K562 (cell line): Measurements from ENCODE around the gene LASP1. TPM values are rescaled to one million over a fixed set of nuclear protein-coding genes. Genes with fewer than 3 reads are reported as not detected.

Experiments used
- ATAC-seq: fragments of 200-7000 bp; cut with Tn5 transposase; 3 replicates; pipeline ENCODE4 v1.9.1; 2020; ENCODE audit warnings: moderate library complexity
- BruUV-seq: library from RNA; stranded (reverse); fragments of 400-500 nt; replicated peaks from 2 replicates; lab custom pipeline; 2021; lab: Mats Ljungman, UMichigan
- CTCF ChIA-PET: fragments of 300-600 bp; formaldehyde crosslinking; extraction: SDS; loops from one replicate; lab custom pipeline; 2021; ENCODE audit warnings: low intra/inter-chr PET ratio; lab: Yijun Ruan, JAX
- POLR2A ChIA-PET: fragments of 300-600, 350-650 bp; sonication (Branson Sonifier 250); formaldehyde crosslinking; extraction: SDS; loops from one replicate; lab custom pipeline; 2021; ENCODE audit warnings: antibody characterized with exemption, inconsistent platforms; lab: Yijun Ruan, JAX
- DNase-seq, 4 experiments: peaks; one replicate each; pipeline versions ENCODE4 v3.0.0 to v3.0.0-alpha.2; 2011 to 2018; ENCODE audit warnings: low spot score in 3 of 4, mixed read lengths in 3 of 4; ENCODE audit errors: extremely low read depth in 1 of 4
- FAIRE-seq: peaks from 2 replicates; lab custom pipeline; 2011; peaks lifted over from hg19 to GRCh38; lab: Jason Lieb, UNC
- H2AFZ ChIP-seq: 2 replicates; pipeline ENCODE4 v1.6.0; 2011; ENCODE audit warnings: low read depth, low read length, control low read depth, inconsistent platforms
- H3K27ac ChIP-seq: fragments of 200-600 bp; 3 replicates; pipeline ENCODE4 v1.8.0; 2011; ENCODE audit warnings: low read depth, mild to moderate bottlenecking, control low read depth, inconsistent platforms, low read length, moderate library complexity, mixed read lengths; ENCODE audit errors: extremely low read depth
- H3K27me3 ChIP-seq, 2 experiments: fragments of 300-600 bp in 1 of 2; 2 replicates in 1 of 2; 3 replicates in 1 of 2; pipeline versions ENCODE4 v1.6.0 to v1.8.0; 2011; ENCODE audit warnings: inconsistent platforms in 2 of 2, low read length in 2 of 2, mild to moderate bottlenecking in 1 of 2, mixed read lengths in 1 of 2, moderate library complexity in 1 of 2; ENCODE audit not compliant: control insufficient read depth in 2 of 2, insufficient read depth in 2 of 2
- H3K36me3 ChIP-seq: fragments of 300-600 bp; 3 replicates; pipeline ENCODE4 v1.8.0; 2011; ENCODE audit warnings: mild to moderate bottlenecking, low read length, inconsistent platforms; ENCODE audit not compliant: control insufficient read depth, insufficient read depth
- H3K4me1 ChIP-seq, 2 experiments: fragments of 200-600 bp in 1 of 2; replicated peaks in 1 of 2; 2 replicates in 1 of 2; 3 replicates in 1 of 2; pipeline versions ENCODE4 v1.5.1 to v1.8.0; 2011; ENCODE audit warnings: inconsistent platforms in 2 of 2, low read length in 2 of 2, mild to moderate bottlenecking in 1 of 2, mixed read lengths in 1 of 2, moderate library complexity in 1 of 2; ENCODE audit not compliant: control insufficient read depth in 2 of 2, insufficient read depth in 2 of 2
- H3K4me2 ChIP-seq: 2 replicates; pipeline ENCODE4 v1.6.1; 2011; ENCODE audit warnings: low read length, control low read depth, inconsistent platforms, mixed read lengths; ENCODE audit not compliant: insufficient read depth
- H3K4me3 ChIP-seq: fragments of 200-600 bp; sonication (generic), shearing (Covaris generic); 2 replicates; pipeline ENCODE4 v1.5.1; 2016; ENCODE audit warnings: control low read depth, inconsistent platforms
- H3K79me2 ChIP-seq: fragments of 200-600 bp; 3 replicates; pipeline ENCODE4 v1.8.0; 2011; ENCODE audit warnings: low read length, inconsistent platforms; ENCODE audit not compliant: control insufficient read depth, insufficient read depth
- H3K9ac ChIP-seq, 2 experiments: 2 replicates each; pipeline versions ENCODE4 v1.6.0 to v1.6.1; 2011; ENCODE audit warnings: low read depth in 2 of 2, low read length in 2 of 2, control low read depth in 1 of 2, inconsistent platforms in 1 of 2, mild to moderate bottlenecking in 1 of 2, mixed read lengths in 1 of 2; ENCODE audit not compliant: insufficient read depth in 1 of 2
- H3K9me1 ChIP-seq: one replicate; pipeline ENCODE4 v1.6.0; 2011; ENCODE audit warnings: inconsistent platforms, mild to moderate bottlenecking, low read length, moderate library complexity; ENCODE audit not compliant: control insufficient read depth, insufficient read depth
- H3K9me3 ChIP-seq: replicated peaks from 2 replicates; pipeline ENCODE4 v1.5.1; 2011; ENCODE audit warnings: low read depth, low read length, inconsistent platforms; ENCODE audit not compliant: control insufficient read depth, insufficient read depth
- H4K20me1 ChIP-seq: replicated peaks from 2 replicates; pipeline ENCODE4 v1.6.1; 2011; ENCODE audit warnings: low read length, inconsistent platforms, mixed read lengths; ENCODE audit not compliant: control insufficient read depth, insufficient read depth
- CTCFL ChIP-seq: IDR thresholded peaks from 2 replicates; pipeline ENCODE4 v1.6.1; 2011; ENCODE audit warnings: borderline replicate concordance, low read depth, mild to moderate bottlenecking, moderate library complexity, low read length; ENCODE audit not compliant: insufficient read depth, poor library complexity, severe bottlenecking
- NFIC ChIP-seq: fragments of 450-650 bp; IDR thresholded peaks from 2 replicates; pipeline ENCODE4 v1.6.1; 2017; ENCODE audit warnings: mild to moderate bottlenecking, inconsistent platforms
- WGBS: fragments of 100-300 bp; shearing (Covaris generic); methylation state at CpG from one replicate; pipeline ENCODE4 v1.1.6; 2016; ENCODE audit warnings: low coverage, mixed read lengths; ENCODE audit not compliant: insufficient coverage; ENCODE audit errors: missing lambda C conversion rate; 5-methylcytosine and 5-hydroxymethylcytosine counted together
- in situ Hi-C: fragments of 300-500 bp; cut with MboI; formaldehyde crosslinking; loops from 4 replicates; pipeline ENCODE4 v1.15.0; 2018; ENCODE audit warnings: inconsistent platforms, mixed read lengths
- intact Hi-C: fragments of 100-400 bp; cut with micrococcal nuclease; formaldehyde crosslinking; loops from 2 replicates; pipeline ENCODE4 v1.14.2; 2022
- polyA plus RNA-seq, 8 experiments: library from polyadenylated mRNA; depleted of rRNA in 4 of 8; stranded (reverse) in 5 of 8; unstranded in 3 of 8; fragments of >200 nt; fragmentation: Nextera tagmentation in 2 of 8; fragmentation: Illumina TruSeq in 1 of 8; extraction: Ambion mirVana in 2 of 8; extraction: Trizol in 1 of 8; gene quantifications; 2 replicates each; pipeline versions ENCODE4 v1.2.1 to v1.2.3, GENCODE V29; 2011 to 2014; ENCODE audit warnings: inconsistent platforms in 1 of 8, missing spikeins in 1 of 8
- total RNA-seq, 7 experiments: library from RNA; depleted of rRNA in 6 of 7; stranded (reverse); fragments of >200 nt in 6 of 7; fragmentation: Illumina TruSeq in 2 of 7; extraction: Trizol in 2 of 7; gene quantifications; 2 replicates each; pipeline versions ENCODE4 v1.2.1 to v1.2.3, GENCODE V29; 2011 to 2021; ENCODE audit warnings: low replicate concordance in 1 of 7

Gene LASP1
- total and polyA plus RNA-seq, 9 of the 15 experiments (the other 6 are each of a cell fraction or from before 2014, with no cell fraction given), result 23.0 to 125 (median 55.3) TPM

GRCh38 chr17:38879878-38880665, 10.2 kb downstream of the LASP1 start:
- Histone ChIP-seq H2AFZ (no peak overlapping the region), H3K27me3 (no peaks in the 10 kb centered on the region), H3K27ac (no peak overlapping the region), H3K9me3 (no peaks in the 10 kb centered on the region), H3K4me3 (no peak overlapping the region), H3K79me2 (peaks cover 75% of the 10 kb centered on the region), H4K20me1 (peaks cover 45% of the 10 kb centered on the region), H3K4me2 (no peak overlapping the region), H3K36me3 (peaks cover 74% of the 10 kb centered on the region), H3K9ac (peak overlapping the region in 1 of 2 experiments; percentile 47; a peak in 1 of 4 replicates)
- no TSS peak for BruUV-seq
- in situ Hi-C loops (no loop called here), intact Hi-C loops (no loop called here)
- peak in 1 of 4 experiments; percentile 14 for DNase-seq
- ChIA-PET CTCF (interaction anchor here (0.6 kb wide), 1 partner anchor 1097 kb away, joined by 5 read pairs; no protein-coding TSS in a partner anchor), POLR2A (interaction anchor here (0.8 to 3.5 kb wide), 2 partner anchors 8 to 46 kb away, joined by 3 to 24 read pairs; partner anchors contain the start of gene LASP1NB)
- ATAC-seq, result no peak
- WGBS, result 77% methylated on average over 6 of the region's 6 CpGs
- TF ChIP-seq CTCFL, result no peak
- TF ChIP-seq NFIC, result peak; percentile 76
- TF ChIP-seq, all 486 proteins: peak for 1
- Histone ChIP-seq H3K4me1 (peaks cover 9 to 15% of the 10 kb centered on the region in 2 experiments; a peak in 4 of 5 replicates), H3K9me1 (peaks cover 3% of the 10 kb centered on the region)
- no peak for FAIRE-seq
